NCI-H2227 treated with DMSO at 0.1 percent for 48 hours (cell line): ENCODE data around the gene BAZ2A.
"Not testable (repeated sequence)": the region's sequence is repeated elsewhere in the genome, so short reads cannot be mapped to it uniquely, and the experiment has no call there.

ENCODE experiments used
- DNase-seq: peaks from one replicate; lab custom pipeline; 2025; lab: John Stamatoyannopoulos, UW

Gene BAZ2A

DNA sequence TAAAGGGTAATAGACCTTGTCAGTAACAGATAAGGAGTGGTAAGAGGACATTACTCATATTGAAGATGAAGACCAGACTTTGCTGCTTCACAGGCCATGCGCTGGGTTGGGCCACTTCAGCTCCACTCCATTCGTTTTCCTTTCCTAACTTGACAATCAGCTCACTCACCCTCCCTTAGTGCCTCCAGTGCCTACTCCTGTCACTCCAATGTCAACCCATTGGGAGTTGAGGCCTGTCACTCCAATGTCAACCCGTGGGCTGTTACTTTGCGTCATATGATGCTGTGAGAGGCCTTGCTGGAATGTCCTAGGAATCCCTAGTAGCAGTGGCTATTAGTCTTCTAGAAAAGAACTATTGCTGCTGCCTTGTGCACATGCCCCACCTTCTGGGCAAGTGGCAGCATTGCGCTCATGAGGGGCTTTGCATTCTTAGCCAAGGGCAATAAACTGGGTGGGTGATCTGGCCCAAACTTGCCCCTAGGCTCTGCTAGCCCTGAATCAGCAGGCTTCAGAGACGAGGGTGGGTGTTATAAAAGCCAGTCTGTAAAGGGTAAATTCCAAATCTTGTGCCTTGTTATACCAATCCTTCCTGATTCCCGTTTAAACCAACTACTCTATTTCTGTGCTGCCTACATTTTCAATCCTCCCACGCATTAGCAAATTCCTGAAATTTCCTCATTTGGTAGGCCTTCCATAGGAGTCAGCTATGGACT lies 36.1 kb downstream of the BAZ2A start:
- DNase-seq, result peak; percentile 39

DNA sequence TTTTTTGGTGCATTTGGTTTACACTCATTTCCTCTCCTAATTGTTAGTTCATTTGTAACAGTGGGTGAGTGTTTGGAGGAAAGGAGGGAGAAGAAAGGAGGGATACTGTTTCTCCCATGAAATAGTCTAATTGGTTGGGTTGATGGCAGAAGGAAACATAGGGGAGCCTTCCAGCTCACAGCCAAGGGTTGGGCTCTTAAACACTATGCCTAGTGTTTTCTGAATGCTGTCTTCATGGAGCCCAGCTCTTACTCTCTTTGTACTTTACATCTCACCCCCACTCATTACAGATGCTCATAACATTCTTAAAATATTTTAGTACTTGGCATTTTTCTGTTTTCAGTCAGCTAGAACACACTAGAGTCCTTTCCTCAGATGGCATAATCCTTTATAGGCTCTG lies 38.2 kb downstream of the BAZ2A start:
- DNase-seq, result no peak

GRCh38 chr12:56591126-56591525 lies 39.0 kb downstream of the BAZ2A start:
- no peak for DNase-seq

DNA sequence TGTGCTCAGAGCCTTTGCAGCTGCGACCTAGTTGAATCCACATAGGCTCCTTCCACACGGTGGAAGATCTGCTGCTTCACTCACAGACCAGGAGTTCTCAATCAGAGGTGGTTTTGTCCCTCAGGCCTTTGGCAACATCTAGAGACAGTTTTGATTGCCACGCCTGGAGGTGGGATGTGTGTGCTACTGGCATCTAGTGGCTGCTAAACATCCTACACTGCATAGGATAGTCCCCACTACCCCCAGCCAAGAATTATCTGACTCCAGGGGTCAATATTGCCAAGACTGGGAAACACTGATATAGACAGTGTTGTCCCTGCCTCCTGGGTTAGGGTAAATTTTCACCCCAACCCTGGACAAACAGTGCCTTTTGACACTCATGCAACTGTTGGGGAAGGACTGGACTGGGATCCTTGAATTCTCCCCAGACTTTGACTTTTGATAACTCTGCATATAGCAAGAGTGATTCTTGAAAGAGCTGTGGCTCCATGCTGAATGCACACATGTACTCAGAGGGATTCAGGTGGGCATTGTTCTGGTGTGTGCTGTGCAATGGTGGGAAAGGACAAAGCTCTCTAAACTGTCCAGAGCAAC lies 39.8 kb downstream of the BAZ2A start:
- DNase-seq, result no peak

GRCh38 chr12:56589783-56590182 lies 40.3 kb downstream of the BAZ2A start:
- DNase-seq, result no peak

GRCh38 chr12:56585098-56585497 lies 45.0 kb downstream of the BAZ2A start:
- no peak for DNase-seq

- no peak for DNase-seq
Measured at GRCh38 chr12:56581418-56582145, 48.5 kb downstream of the BAZ2A start.

DNA sequence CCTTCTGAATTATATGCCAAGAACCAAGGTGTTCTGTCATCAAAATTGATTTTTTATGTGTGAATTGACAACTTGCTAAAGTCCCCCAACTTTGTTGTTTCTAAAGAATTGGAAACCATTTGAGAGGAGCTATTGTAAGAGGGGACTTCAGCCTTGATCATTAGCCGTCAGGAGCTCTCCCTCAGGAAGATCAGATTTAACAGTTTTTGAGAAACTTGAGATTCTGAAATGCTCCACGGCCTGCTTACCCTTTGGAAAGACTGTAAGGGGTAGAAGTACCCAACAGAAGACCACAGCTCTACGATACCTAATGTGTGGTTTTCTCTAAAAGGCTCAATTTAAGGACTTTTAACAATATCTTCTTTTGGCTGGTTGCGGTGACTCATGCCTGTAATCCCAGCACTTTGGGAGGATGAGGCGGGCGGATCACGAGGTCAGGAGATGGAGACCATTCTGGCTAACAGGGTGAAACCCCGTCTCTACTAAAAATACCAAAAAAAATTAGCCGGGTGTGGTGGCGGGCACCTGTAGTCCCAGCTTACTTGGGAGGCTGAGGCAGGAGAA lies 51.1 kb downstream of the BAZ2A start:
- no peak for DNase-seq

DNA sequence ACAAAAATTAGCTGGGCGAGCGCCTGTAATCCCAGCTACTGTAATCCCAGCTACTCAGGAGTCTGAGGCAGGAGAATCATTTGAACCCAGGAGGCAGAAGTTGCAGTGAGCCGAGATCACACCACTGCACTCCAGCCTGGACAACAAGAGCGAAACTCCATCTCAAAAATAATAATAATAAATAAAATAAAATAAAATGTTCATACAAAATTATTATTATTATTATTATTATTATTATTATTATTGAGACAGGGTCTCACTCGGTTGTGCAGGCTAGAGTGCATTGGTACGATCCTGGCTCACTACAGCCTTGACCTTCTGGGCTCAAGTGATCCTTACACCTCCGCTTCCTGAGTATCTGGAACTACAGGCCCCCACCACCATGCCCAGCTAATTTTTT lies 52.9 kb downstream of the BAZ2A start:
- DNase-seq, result not testable (repeated sequence)

GRCh38 chr12:56574210-56574609 lies 55.9 kb downstream of the BAZ2A start:
- no peak for DNase-seq

DNA sequence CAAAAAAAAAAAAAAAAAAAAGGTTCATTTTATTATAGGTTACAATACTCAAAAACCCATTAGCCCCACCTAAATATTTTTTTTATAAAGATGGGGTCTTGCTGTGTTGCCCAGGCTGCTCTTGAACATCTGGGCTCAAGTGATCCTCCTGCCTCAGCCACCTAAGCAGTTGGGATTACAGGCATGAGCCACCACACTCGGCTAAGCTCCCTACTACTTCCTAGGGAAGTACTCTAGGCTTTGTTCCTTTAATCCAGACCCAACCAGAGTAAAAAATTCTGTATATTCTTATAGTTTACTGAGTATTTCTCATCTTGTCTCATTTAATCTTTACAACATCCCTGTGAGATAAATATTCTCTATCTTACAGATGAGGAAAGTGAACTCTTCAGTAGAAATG lies 57.8 kb downstream of the BAZ2A start:
- DNase-seq, result no peak

GRCh38 chr12:56571121-56571520 lies 59.0 kb downstream of the BAZ2A start:
- DNase-seq, result no peak

DNA sequence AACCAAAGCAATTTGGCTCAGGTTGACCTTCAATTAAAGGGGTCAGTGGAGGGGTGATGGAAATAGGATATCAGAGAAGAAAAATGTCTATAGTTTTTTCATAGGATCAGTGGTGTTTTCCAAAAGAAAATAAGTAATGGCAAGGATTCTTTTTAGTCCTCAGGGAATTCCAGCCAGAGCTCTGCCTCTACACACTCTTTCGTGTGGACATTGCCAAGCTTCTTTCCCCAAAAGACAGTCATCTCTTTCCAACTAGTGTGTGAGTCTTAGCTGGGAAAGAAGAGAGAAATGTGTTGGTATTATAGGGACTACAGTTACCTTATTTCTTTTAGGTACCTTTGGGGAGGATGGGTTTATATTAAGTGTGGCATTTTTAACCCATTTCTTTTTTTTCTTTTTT lies 62.0 kb downstream of the BAZ2A start:
- DNase-seq, result no peak

DNA sequence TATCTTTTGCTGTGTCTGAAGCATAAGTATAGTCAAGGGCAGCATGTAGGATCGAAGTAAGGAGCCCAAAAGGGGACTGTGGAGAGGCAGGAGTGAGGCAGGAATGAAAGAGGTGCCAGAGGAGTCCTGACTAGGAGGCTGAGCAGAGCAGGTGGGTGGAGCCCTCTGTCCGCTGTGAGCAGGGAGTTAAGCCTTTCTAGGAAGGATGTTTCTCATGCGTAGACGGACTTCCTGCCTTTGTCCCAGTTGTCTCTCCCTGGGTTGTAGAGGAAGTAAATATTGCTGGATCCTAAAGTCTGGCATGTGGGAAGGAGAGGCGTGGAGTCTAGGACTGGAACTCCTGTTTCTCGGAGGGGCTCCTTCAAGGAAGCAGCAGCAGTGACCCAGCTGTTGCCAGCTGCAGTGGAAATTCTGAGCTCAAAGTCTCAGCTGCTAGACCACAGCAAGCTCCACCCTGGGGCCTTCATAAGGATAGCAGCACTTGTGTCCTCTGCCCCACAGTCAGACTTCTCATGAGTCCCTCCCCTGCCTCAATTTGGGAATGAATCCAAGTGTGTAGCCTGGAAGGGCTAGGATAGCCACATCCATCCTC lies 64.5 kb downstream of the BAZ2A start:
- DNase-seq, result no peak

DNA sequence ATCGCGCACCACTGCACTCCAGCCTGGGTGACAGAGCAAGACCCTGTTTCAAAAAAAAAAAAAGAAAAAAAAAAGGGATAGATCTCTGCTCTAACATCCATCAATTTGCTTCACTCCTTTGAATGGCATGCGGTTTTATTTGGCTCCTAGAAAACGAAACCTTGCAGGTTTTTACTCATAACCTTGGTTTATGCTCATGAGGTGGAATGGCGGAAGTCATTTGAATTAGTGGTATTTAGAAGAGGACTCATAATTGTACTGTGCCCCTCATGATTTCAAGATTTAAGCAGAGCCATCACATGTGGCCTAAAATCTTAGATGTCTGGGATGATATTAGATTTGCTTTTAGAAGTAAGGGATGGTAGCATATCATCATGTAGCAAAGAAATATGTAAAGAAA lies 79.1 kb downstream of the BAZ2A start:
- no peak for DNase-seq

- no peak for DNase-seq
Measured at GRCh38 chr12:56546680-56547079, 83.4 kb downstream of the BAZ2A start.
